Colonic mucosa (tissue), 4 donors: ENCODE results near the gene DYNLT1. TPM values are rescaled to one million over a fixed set of nuclear protein-coding genes. Genes with fewer than 3 reads are reported as not detected.

Source experiments
- DNase-seq: peaks from one replicate; pipeline ENCODE4 v3.0.0-alpha.2; 2020
- H3K27ac ChIP-seq: fragments of 200-600 bp; one replicate; pipeline ENCODE4 v1.8.0; 2021
- H3K27me3 ChIP-seq: fragments of 200-600 bp; one replicate; pipeline ENCODE4 v1.8.0; 2021
- H3K36me3 ChIP-seq: fragments of 200-600 bp; one replicate; pipeline ENCODE4 v1.8.0; 2021
- H3K4me1 ChIP-seq: fragments of 200-600 bp; one replicate; pipeline ENCODE4 v1.8.0; 2021; ENCODE audit warnings: mild to moderate bottlenecking
- H3K4me3 ChIP-seq: fragments of 200-600 bp; one replicate; pipeline ENCODE4 v1.8.0; 2021
- H3K9ac ChIP-seq, 2 donors: one replicate each; pipeline ENCODE4 v1.7.0; 2013; ENCODE audit warnings: control low read depth in 2 of 2, low read depth in 2 of 2, low read length in 2 of 2
- H3K9me3 ChIP-seq: fragments of 200-600 bp; one replicate; pipeline ENCODE4 v1.8.0; 2021
- CTCF ChIP-seq: fragments of 200-600 bp; IDR thresholded peaks from one replicate; pipeline ENCODE4 v1.8.0; 2022; ENCODE audit warnings: antibody characterized with exemption, mild to moderate bottlenecking
- intact Hi-C: fragments of 100-400 bp; cut with DNase I; formaldehyde crosslinking; loops from one replicate; pipeline ENCODE4 v1.14.1; 2022
- microRNA-seq: library from miRNA; unstranded; fragments of <30 nt; microRNA quantifications from one replicate; pipeline ENCODE4, GENCODE V29; 2019
- total RNA-seq, 2 donors: library from RNA; stranded (reverse); fragmentation: NEBNext Ultra II Directional in 1 of 2; extraction: Animal tissue kit (Norgen Biotek cat#: 25700) in 1 of 2; gene quantifications; one replicate each; pipeline ENCODE4 v1.2.1, GENCODE V29; 2021
- donor health status: healthy.
- donor health status: DM: no; HTN: no; CAD: no.
- donor health status: DM: no; HTN: no; CAD: no.

DYNLT1 gene
- total RNA-seq, 2 donors from 2014 or later: 140 to 166 TPM

GRCh38 chr6:158593670-158594069, 50.9 kb downstream of the DYNLT1 start:
- DNase-seq: no peak
- TF ChIP-seq CTCF: no peak
- Histone ChIP-seq H3K4me1 (no peaks in the 10 kb centered on the region), H3K4me3 (no peak overlapping the region), H3K9me3 (no peaks in the 10 kb centered on the region), H3K27me3 (no peaks in the 10 kb centered on the region), H3K9ac (no peak overlapping the region), H3K36me3 (peaks cover 7% of the 10 kb centered on the region), H3K27ac (no peak overlapping the region)
- intact Hi-C loops: no loop called here

DNA sequence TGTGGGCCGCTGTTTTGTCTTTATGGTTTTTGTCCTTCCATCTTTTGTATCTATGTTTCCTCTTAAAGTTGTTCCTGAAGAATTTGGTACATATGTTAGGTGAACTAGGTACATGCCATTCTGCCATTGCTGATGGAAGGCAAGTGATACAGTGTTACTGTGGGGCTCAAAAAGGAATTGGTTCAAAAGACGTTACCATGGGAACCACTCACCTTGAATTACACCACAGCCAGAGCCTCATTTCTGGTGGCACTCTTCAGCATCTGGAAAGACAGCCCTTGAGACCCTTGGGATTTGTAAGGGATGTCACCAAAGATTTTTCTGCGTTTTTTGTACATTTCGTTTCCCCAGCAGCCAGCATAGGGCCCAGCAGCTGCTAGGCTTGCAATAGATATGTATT, 52.7 kb downstream of the DYNLT1 start:
- intact Hi-C loops: no loop called here
- Histone ChIP-seq H3K9me3 (no peaks in the 10 kb centered on the region), H3K4me1 (no peaks in the 10 kb centered on the region), H3K27me3 (no peaks in the 10 kb centered on the region), H3K9ac (no peak overlapping the region), H3K4me3 (no peak overlapping the region), H3K36me3 (peaks cover 7% of the 10 kb centered on the region), H3K27ac (no peak overlapping the region)
- no peak for TF ChIP-seq CTCF
- DNase-seq: no peak

DNA sequence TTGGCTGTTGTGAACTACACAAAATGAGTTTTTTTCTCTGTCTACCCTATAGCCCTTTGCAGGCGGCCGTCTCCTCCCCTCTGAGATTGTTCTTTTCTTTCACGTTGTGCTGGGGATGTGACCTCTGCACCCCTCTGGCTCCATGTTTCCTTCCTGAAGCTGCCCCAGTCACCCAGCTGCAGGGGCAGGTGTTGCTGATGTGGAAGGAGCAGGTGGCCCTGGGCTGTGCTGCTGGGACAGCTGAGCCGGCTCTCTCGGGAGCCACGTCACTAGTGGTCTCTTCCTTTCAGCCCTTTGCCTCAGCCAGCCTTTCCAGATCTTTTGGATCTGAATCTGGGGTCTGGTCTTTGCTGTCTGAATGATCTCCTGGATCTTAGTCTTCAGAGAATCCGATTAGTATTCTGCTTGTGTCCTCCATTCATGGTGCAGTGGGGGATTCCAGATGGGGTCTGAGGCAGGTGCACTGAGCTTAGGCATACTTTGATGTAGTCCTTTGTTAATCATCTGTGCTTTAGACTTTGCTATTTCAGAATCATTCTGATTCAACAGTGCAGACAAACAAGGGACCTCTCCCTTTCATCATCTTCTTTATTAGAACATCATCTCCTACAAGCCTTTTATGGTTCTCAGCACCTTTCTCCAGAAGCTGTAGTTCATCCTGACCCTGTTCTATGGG, 53.3 kb downstream of the DYNLT1 start:
- Histone ChIP-seq H3K9ac (no peak overlapping the region), H3K9me3 (no peaks in the 10 kb centered on the region), H3K4me3 (no peak overlapping the region), H3K4me1 (no peaks in the 10 kb centered on the region), H3K27ac (no peak overlapping the region), H3K27me3 (no peaks in the 10 kb centered on the region), H3K36me3 (peaks cover 7% of the 10 kb centered on the region)
- intact Hi-C loops: no loop called here
- no peak for DNase-seq
- no peak for TF ChIP-seq CTCF

DNA sequence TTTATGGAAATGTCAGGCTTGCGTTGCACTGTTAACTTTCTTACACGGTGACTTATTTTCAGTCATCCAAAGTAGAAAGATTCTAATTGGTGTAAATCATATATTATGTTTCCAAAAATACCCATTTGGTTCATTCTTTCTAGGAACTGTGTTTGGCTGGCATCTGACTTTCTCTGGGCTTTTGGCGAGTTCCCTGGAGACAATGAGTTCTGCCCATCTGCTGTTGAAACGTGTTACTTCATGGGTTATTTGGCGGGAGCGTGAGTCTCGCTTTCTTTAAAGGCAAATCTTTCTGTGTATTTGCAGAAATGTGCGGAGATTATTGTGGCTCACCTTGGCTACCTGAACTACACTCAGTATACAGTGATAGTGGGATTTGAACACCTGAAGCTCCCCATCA, 55.2 kb downstream of the DYNLT1 start:
- H3K9ac ChIP-seq: no peak overlapping the region
- H3K9me3 ChIP-seq: no peaks in the 10 kb centered on the region
- peaks cover 7% of the 10 kb centered on the region for H3K36me3 ChIP-seq
- H3K4me1 ChIP-seq: no peaks in the 10 kb centered on the region
- intact Hi-C loops: no loop called here
- no peak overlapping the region for H3K4me3 ChIP-seq
- no peaks in the 10 kb centered on the region for H3K27me3 ChIP-seq
- no peak for DNase-seq
- no peak for TF ChIP-seq CTCF
- H3K27ac ChIP-seq: no peak overlapping the region

DNA sequence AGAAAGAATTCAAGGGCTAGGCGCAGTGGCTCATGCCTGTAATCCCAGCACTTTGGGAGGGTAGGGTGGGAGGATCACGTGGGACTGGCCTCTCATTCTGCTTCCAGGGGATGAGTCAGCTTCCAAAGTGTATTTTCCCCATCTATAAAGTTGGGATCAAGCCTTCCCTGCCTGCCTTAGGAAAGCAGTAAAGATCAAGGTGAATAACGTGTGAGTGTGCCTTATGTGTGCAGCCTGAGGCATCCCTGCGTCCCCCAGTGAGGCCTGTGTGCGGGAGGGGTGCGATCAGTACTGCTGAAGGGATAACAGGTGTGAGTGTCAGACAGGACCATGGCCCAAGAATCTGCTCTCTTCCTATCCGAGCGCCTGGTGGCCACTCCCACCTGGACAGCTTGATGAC, 57.9 kb downstream of the DYNLT1 start:
- Histone ChIP-seq H3K4me3 (no peak overlapping the region), H3K9ac (no peak overlapping the region), H3K36me3 (peaks cover 7% of the 10 kb centered on the region), H3K9me3 (no peaks in the 10 kb centered on the region), H3K4me1 (no peaks in the 10 kb centered on the region), H3K27ac (no peak overlapping the region), H3K27me3 (no peaks in the 10 kb centered on the region)
- intact Hi-C loops: no loop called here
- DNase-seq: no peak
- TF ChIP-seq CTCF: no peak

Small RNA genes within 50 kb of the gene (microRNA-seq; reads per million reads assigned to microRNA genes)
- not detected for gene MIR7161

Other genes starting within 250 kb of the DYNLT1 start
- gene TMEM181, start 84.7 kb downstream of the DYNLT1 start, total RNA-seq: 10 to 100 TPM; 33.2 to 57.4 TPM
- gene SYTL3, start 5.3 kb upstream of the DYNLT1 start, total RNA-seq: 1 to 10 TPM; 1.1 to 3.1 TPM
- 100 to 1,000 TPM; 257 to 424 TPM for gene EZR, start 174.6 kb upstream of the DYNLT1 start, total RNA-seq